GM12801 (cell line): Measurements from ENCODE around the gene CACNA1E.

Source experiments
- CTCF ChIP-seq: IDR thresholded peaks from one replicate; pipeline ENCODE4 v1.5.1; 2011; ENCODE audit warnings: control low read depth; ENCODE audit not compliant: insufficient read length; ENCODE audit errors: extremely low read depth

CACNA1E gene

GRCh38 chr1:181448461-181448860, 34.9 kb upstream of the CACNA1E start:
- no peak for TF ChIP-seq CTCF

GRCh38 chr1:181451661-181452230, 31.6 kb upstream of the CACNA1E start:
- no peak for TF ChIP-seq CTCF

- TF ChIP-seq CTCF: no peak
Measured at GRCh38 chr1:181452746-181453145, 30.6 kb upstream of the CACNA1E start.

GRCh38 chr1:181453541-181454201, 29.6 kb upstream of the CACNA1E start:
- no peak for TF ChIP-seq CTCF

- TF ChIP-seq CTCF: no peak
Measured at GRCh38 chr1:181456551-181456950, 26.8 kb upstream of the CACNA1E start.

GRCh38 chr1:181458419-181458818, 24.9 kb upstream of the CACNA1E start:
- TF ChIP-seq CTCF: no peak

- no peak for TF ChIP-seq CTCF
Measured at GRCh38 chr1:181459067-181459466, 24.2 kb upstream of the CACNA1E start.

GRCh38 chr1:181469829-181470228, 13.5 kb upstream of the CACNA1E start:
- TF ChIP-seq CTCF: no peak
